GM23338 (cell line): ENCODE results near the gene TSPAN4.

Experiments used
- CREB1 ChIP-seq: fragments of 250-450 bp; sonication (Bioruptor Pico); IDR thresholded peaks from 2 replicates; pipeline ENCODE4 v1.5.0; 2020; ENCODE audit warnings: low read depth, mild to moderate bottlenecking, moderate library complexity
- EZH2 ChIP-seq: fragments of 200-600 bp; sonication (generic); IDR thresholded peaks from one replicate; pipeline ENCODE4 v1.8.0; 2017; ENCODE audit warnings: antibody characterized with exemption, mild to moderate bottlenecking, low read depth; ENCODE audit not compliant: unreplicated experiment
- EZH2phosphoT487 ChIP-seq: fragments of 200-600 bp; sonication (generic); IDR thresholded peaks from one replicate; pipeline ENCODE4 v1.8.1; 2018; ENCODE audit warnings: antibody characterized with exemption; ENCODE audit not compliant: unreplicated experiment
- JUNB ChIP-seq: IDR thresholded peaks from one replicate; pipeline ENCODE4 v1.6.1; 2016; ENCODE audit warnings: antibody characterized with exemption; ENCODE audit not compliant: unreplicated experiment
- NANOG ChIP-seq: IDR thresholded peaks from 2 replicates; pipeline ENCODE4 v1.6.1; 2016; ENCODE audit warnings: antibody characterized with exemption, borderline replicate concordance
- POLR2AphosphoS5 ChIP-seq: IDR thresholded peaks from 2 replicates; pipeline ENCODE4 v1.6.1; 2016; ENCODE audit warnings: antibody characterized with exemption, low read depth
- STAT1 ChIP-seq: IDR thresholded peaks from one replicate; pipeline ENCODE4 v1.6.1; 2016; ENCODE audit warnings: antibody characterized with exemption; ENCODE audit not compliant: unreplicated experiment
- ZNF331 ChIP-seq: fragments of 250-450 bp; sonication (Bioruptor Pico); IDR thresholded peaks from 2 replicates; pipeline ENCODE4 v1.5.0; 2020; ENCODE audit warnings: low read depth, mild to moderate bottlenecking, moderate library complexity
- TF ChIP-seq, protein P1 (sequence below), 2 experiments: fragments of 200-600 bp in 1 of 2; sonication (generic) in 1 of 2; conservative IDR thresholded peaks; 2 replicates each; pipeline versions ENCODE4 v1.5.1 to v1.6.1; 2016 to 2017; ENCODE audit warnings: antibody characterized with exemption in 2 of 2, low read depth in 2 of 2, mild to moderate bottlenecking in 2 of 2, moderate library complexity in 1 of 2
- TF ChIP-seq, protein P2 (sequence below): IDR thresholded peaks from 2 replicates; pipeline ENCODE4 v1.6.1; 2016; ENCODE audit warnings: antibody characterized with exemption
- TF ChIP-seq, protein P3 (sequence below): IDR thresholded peaks from one replicate; pipeline ENCODE4 v1.6.1; 2018; ENCODE audit warnings: antibody characterized with exemption; ENCODE audit not compliant: unreplicated experiment

DNA sequence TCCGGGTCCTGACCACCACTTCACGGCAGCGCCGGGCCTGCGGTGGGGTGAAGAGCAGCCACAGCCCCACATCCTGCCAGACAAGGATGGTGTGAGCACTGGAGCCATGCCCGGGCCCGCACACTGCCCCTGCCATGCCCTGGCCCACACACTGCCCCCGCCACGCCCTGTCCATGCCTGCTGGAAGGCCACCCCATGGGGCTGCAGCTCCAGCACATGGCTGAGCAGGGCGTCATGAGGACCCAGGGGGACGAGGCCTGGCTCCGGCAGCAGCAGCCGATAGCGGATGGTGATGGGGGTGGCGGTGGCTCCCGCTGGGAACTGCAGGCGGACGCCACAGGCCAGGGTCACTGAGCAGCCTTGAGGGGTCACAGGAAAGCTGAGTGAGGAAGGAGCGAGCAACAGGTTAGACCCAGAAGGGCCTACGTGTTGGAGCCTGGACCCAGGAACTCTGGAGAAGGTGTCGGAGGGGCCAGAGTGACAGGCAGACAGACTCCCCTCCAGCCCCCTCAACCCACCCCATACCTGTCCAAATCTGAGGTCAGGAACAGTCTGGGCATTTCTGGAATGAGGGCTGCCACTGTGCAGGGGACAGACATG lies 40.5 kb upstream of the TSPAN4 start:
- TF ChIP-seq, protein P1, sequence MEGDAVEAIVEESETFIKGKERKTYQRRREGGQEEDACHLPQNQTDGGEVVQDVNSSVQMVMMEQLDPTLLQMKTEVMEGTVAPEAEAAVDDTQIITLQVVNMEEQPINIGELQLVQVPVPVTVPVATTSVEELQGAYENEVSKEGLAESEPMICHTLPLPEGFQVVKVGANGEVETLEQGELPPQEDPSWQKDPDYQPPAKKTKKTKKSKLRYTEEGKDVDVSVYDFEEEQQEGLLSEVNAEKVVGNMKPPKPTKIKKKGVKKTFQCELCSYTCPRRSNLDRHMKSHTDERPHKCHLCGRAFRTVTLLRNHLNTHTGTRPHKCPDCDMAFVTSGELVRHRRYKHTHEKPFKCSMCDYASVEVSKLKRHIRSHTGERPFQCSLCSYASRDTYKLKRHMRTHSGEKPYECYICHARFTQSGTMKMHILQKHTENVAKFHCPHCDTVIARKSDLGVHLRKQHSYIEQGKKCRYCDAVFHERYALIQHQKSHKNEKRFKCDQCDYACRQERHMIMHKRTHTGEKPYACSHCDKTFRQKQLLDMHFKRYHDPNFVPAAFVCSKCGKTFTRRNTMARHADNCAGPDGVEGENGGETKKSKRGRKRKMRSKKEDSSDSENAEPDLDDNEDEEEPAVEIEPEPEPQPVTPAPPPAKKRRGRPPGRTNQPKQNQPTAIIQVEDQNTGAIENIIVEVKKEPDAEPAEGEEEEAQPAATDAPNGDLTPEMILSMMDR (conservative IDR thresholded peaks at IDR 0.05; ENCODE audit: low read depth in 2 of 2): no peak
- TF ChIP-seq, protein P2, sequence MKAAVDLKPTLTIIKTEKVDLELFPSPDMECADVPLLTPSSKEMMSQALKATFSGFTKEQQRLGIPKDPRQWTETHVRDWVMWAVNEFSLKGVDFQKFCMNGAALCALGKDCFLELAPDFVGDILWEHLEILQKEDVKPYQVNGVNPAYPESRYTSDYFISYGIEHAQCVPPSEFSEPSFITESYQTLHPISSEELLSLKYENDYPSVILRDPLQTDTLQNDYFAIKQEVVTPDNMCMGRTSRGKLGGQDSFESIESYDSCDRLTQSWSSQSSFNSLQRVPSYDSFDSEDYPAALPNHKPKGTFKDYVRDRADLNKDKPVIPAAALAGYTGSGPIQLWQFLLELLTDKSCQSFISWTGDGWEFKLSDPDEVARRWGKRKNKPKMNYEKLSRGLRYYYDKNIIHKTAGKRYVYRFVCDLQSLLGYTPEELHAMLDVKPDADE: no peak
- TF ChIP-seq POLR2AphosphoS5: no peak
- TF ChIP-seq CREB1 (CRISPR knock-in tag): no peak
- no peak for TF ChIP-seq EZH2phosphoT487
- TF ChIP-seq, protein P3, sequence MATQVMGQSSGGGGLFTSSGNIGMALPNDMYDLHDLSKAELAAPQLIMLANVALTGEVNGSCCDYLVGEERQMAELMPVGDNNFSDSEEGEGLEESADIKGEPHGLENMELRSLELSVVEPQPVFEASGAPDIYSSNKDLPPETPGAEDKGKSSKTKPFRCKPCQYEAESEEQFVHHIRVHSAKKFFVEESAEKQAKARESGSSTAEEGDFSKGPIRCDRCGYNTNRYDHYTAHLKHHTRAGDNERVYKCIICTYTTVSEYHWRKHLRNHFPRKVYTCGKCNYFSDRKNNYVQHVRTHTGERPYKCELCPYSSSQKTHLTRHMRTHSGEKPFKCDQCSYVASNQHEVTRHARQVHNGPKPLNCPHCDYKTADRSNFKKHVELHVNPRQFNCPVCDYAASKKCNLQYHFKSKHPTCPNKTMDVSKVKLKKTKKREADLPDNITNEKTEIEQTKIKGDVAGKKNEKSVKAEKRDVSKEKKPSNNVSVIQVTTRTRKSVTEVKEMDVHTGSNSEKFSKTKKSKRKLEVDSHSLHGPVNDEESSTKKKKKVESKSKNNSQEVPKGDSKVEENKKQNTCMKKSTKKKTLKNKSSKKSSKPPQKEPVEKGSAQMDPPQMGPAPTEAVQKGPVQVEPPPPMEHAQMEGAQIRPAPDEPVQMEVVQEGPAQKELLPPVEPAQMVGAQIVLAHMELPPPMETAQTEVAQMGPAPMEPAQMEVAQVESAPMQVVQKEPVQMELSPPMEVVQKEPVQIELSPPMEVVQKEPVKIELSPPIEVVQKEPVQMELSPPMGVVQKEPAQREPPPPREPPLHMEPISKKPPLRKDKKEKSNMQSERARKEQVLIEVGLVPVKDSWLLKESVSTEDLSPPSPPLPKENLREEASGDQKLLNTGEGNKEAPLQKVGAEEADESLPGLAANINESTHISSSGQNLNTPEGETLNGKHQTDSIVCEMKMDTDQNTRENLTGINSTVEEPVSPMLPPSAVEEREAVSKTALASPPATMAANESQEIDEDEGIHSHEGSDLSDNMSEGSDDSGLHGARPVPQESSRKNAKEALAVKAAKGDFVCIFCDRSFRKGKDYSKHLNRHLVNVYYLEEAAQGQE: no peak
- TF ChIP-seq EZH2: no peak
- no peak for TF ChIP-seq STAT1
- no peak for TF ChIP-seq ZNF331 (CRISPR knock-in tag)
- TF ChIP-seq NANOG: no peak
- TF ChIP-seq JUNB: no peak
